Common myeloid progenitor, CD34-positive (primary cell): ENCODE measurements around the gene BLOC1S1.
A peak's percentile ranks its signal among the peaks of the same experiment; 100 is the strongest.

Source experiments
- CTCF ChIA-PET: fragments of 350-600 bp; sonication (Branson Sonifier 250); formaldehyde crosslinking; loops from one replicate; lab custom pipeline; 2021; ENCODE audit warnings: antibody characterized with exemption; lab: Charles Lee
- POLR2A ChIA-PET: fragments of 350-600 bp; sonication (Branson Sonifier 250); formaldehyde crosslinking; loops from one replicate; lab custom pipeline; 2021; ENCODE audit warnings: antibody characterized with exemption; lab: Charles Lee
- DNase-seq, 3 donors: peaks; one replicate each; pipeline versions ENCODE4 v3.0.0 to v3.0.0-alpha.2; 2013
- H3K27ac ChIP-seq, 2 experiments: 1 replicate in 1 of 2; 2 replicates in 1 of 2; pipeline ENCODE4 v1.7.0; 2013; ENCODE audit warnings: inconsistent platforms in 2 of 2, low read length in 2 of 2, mild to moderate bottlenecking in 2 of 2, low read depth in 1 of 2, moderate library complexity in 1 of 2; ENCODE audit not compliant: severe bottlenecking in 2 of 2, insufficient read depth in 1 of 2, poor library complexity in 1 of 2
- H3K27me3 ChIP-seq, 5 experiments: replicated peaks in 2 of 5; 1 replicate in 3 of 5; 2 replicates in 2 of 5; pipeline versions ENCODE4 v1.6.1 to v1.7.0; 2013; ENCODE audit warnings: low read length in 4 of 5, mild to moderate bottlenecking in 2 of 5, moderate library complexity in 2 of 5, inconsistent platforms in 1 of 5; ENCODE audit not compliant: insufficient read depth in 5 of 5, control insufficient read depth in 4 of 5
- H3K36me3 ChIP-seq, 4 experiments: 1 replicate in 2 of 4; 2 replicates in 2 of 4; pipeline versions ENCODE4 v1.6.1 to v1.7.0; 2013; ENCODE audit warnings: low read length in 3 of 4, control low read depth in 1 of 4, mild to moderate bottlenecking in 1 of 4; ENCODE audit not compliant: control insufficient read depth in 4 of 4, insufficient read depth in 4 of 4
- H3K4me1 ChIP-seq, 4 experiments: 1 replicate in 3 of 4; 2 replicates in 1 of 4; pipeline versions ENCODE4 v1.6.1 to v1.7.1; 2013; ENCODE audit warnings: low read length in 3 of 4, mild to moderate bottlenecking in 3 of 4, control low read depth in 1 of 4, inconsistent platforms in 1 of 4, moderate library complexity in 1 of 4; ENCODE audit not compliant: control insufficient read depth in 4 of 4, insufficient read depth in 4 of 4; ENCODE audit errors: control extremely low read depth in 1 of 4
- H3K4me3 ChIP-seq, 7 experiments: 1 replicate in 4 of 7; 2 replicates in 3 of 7; pipeline versions ENCODE4 v1.5.1 to v1.7.0; 2013; ENCODE audit warnings: mild to moderate bottlenecking in 7 of 7, low read length in 6 of 7, moderate library complexity in 6 of 7, inconsistent platforms in 2 of 7, low read depth in 2 of 7, control low read depth in 1 of 7; ENCODE audit not compliant: insufficient read depth in 4 of 7, control insufficient read depth in 1 of 7; ENCODE audit errors: extremely low read depth in 1 of 7
- H3K9me3 ChIP-seq, 5 experiments: 1 replicate in 4 of 5; 2 replicates in 1 of 5; pipeline versions ENCODE4 v1.6.1 to v1.7.1; 2013; ENCODE audit warnings: low read length in 4 of 5, mild to moderate bottlenecking in 2 of 5, inconsistent platforms in 1 of 5, low read depth in 1 of 5, moderate library complexity in 1 of 5; ENCODE audit not compliant: control insufficient read depth in 4 of 5, insufficient read depth in 2 of 5; ENCODE audit errors: control extremely low read depth in 1 of 5
- WGBS: methylation state at CpG from one replicate; pipeline ENCODE4 v1.1.5; 2013; ENCODE audit not compliant: insufficient coverage; 5-methylcytosine and 5-hydroxymethylcytosine counted together

Gene BLOC1S1

GRCh38 chr12:55726971-55727370 is 11.1 kb downstream of the BLOC1S1 start:
- H3K27ac ChIP-seq, result peak overlapping the region in 1 of 2 experiments; percentile 86
- no peak for DNase-seq
- peaks cover 12 to 46% (median 34%) of the 10 kb centered on the region in 4 experiments for H3K4me1 ChIP-seq
- ChIA-PET CTCF (interaction anchor here (1.8 kb wide), 1 partner anchor 10 kb away, joined by 11 read pairs; no protein-coding TSS in a partner anchor), POLR2A (no interaction called here)
- no peaks in the 10 kb centered on the region for H3K9me3 ChIP-seq
- peak overlapping the region in 3 of 7 experiments; percentile 70 to 88 (median 86) for H3K4me3 ChIP-seq
- no peaks in the 10 kb centered on the region for H3K27me3 ChIP-seq
- peaks cover 3 to 40% (median 23%) of the 10 kb centered on the region in 4 experiments for H3K36me3 ChIP-seq
- WGBS, result 46% methylated on average over 7 of the region's 10 CpGs

- H3K27me3 ChIP-seq, result no peaks in the 10 kb centered on the region
- CTCF ChIA-PET, result interaction anchor here (1.8 to 3.2 kb wide), 2 partner anchors 10 to 11 kb away, joined by 11 to 15 read pairs; partner anchors contain the start of gene BLOC1S1
- no peak for DNase-seq
- H3K27ac ChIP-seq, result peak overlapping the region; percentile 25 to 86
- peaks cover 3 to 40% (median 23%) of the 10 kb centered on the region in 4 experiments for H3K36me3 ChIP-seq
- POLR2A ChIA-PET, result no interaction called here
- H3K4me1 ChIP-seq, result peaks cover 12 to 46% (median 34%) of the 10 kb centered on the region in 4 experiments
- 10% methylated on average over 4 of the region's 9 CpGs for WGBS
- peak overlapping the region; percentile 57 to 88 (median 71) for H3K4me3 ChIP-seq
- H3K9me3 ChIP-seq, result no peaks in the 10 kb centered on the region
These were observed 11.9 kb downstream of the BLOC1S1 start for GRCh38 chr12:55727643-55728185.

GRCh38 chr12:55728186-55728938 is 12.5 kb downstream of the BLOC1S1 start:
- POLR2A ChIA-PET, result interaction anchor here (0.9 to 1.6 kb wide), 4 partner anchors 10 to 15 kb away, joined by 3 to 8 read pairs (median 4); partner anchors contain the start of gene BLOC1S1
- DNase-seq, result peak in 2 of 3 donors; percentile 36 to 46
- peaks cover 3 to 38% (median 22%) of the 10 kb centered on the region in 4 experiments for H3K36me3 ChIP-seq

DNA sequence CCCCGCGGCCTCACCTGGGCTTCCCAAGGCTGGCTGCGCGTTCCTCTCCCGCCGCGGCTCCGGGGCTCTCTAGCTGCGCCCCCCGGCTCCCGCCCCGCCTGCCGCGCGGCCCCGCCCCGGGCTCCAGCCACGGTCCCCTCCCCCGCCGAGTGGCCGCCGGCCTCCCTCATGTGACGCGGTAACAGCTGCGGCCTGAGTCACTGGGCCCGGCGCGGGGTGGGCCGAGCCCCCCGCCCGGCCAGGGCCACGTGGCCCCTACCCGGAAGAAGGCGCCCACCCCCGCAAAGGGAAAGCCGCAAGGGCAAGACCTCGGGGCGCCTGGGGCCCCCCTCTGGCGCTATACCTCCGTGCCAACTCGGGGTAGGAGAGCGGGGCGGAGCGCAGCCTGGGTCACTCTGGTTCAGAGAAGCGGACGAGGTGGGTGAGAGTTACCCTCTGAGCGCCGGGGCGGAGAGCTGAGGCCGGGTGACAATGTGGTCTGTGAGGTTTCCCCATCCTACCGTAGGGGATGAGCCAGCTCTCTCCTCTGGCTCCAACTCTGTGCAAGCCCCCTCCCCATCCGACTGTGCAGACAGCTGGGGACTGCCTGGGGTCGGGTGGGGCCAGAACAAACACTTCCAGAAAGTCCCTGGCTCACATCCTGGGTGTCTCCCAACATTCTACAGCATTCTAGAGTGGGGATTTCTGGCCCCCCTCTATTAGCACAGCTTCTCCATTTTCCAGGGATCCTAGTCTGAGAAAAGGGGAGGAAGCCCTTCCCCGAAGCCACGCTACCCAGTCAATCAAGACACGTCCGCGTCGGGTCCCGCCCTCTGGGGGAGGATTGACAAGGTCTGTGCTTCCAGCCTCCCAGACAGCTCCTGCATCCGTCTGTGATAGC is 13.3 kb downstream of the BLOC1S1 start, which contains the start of gene CD63:
CD63 (minus strand) TSS at position 71 of the 880 bp plus-strand sequence. CDS start 668 bp downstream, outside the sequence.
- Histone ChIP-seq H3K27ac (peak within 1 kb of the TSS; percentile 66 to 86), H3K4me3 (peak within 1 kb of the TSS; percentile 57 to 88 (median 71)), H3K27me3 (no peaks in the 10 kb centered on the region), H3K4me1 (peaks cover 12 to 46% (median 34%) of the 10 kb centered on the region in 4 experiments), H3K9me3 (no peaks in the 10 kb centered on the region), H3K36me3 (peaks cover under 1 to 29% (median 16%) of the 10 kb centered on the region in 4 experiments)
- POLR2A ChIA-PET, result interaction anchor here (0.7 to 1.6 kb wide), 6 partner anchors 8 to 14 kb away, joined by 3 to 8 read pairs (median 4); partner anchors contain the start of gene BLOC1S1
- CTCF ChIA-PET, result interaction anchor here (1.0 to 3.2 kb wide), 14 partner anchors 9 to 165 kb away, joined by 3 to 49 read pairs (median 5); partner anchors contain the start of genes BLOC1S1, ORMDL2, RDH5 and SARNP
- WGBS, result 0% methylated on average over 31 of the region's 61 CpGs
- peak; percentile 77 to 91 (median 88) for DNase-seq

More at GRCh38 chr12:55728186-55728938, 12.5 kb downstream of the BLOC1S1 start:
- CTCF ChIA-PET, result interaction anchor here (1.0 to 3.2 kb wide), 8 partner anchors 8 to 166 kb away, joined by 5 to 49 read pairs (median 16); partner anchors contain the start of genes BLOC1S1 and RDH5
- Histone ChIP-seq H3K27ac (peak overlapping the region; percentile 66 to 86), H3K4me1 (peaks cover 12 to 46% (median 34%) of the 10 kb centered on the region in 4 experiments), H3K9me3 (no peaks in the 10 kb centered on the region), H3K4me3 (peak overlapping the region; percentile 57 to 88 (median 71)), H3K27me3 (no peaks in the 10 kb centered on the region)
- 0% methylated on average over 38 of the region's 61 CpGs for WGBS

DNA sequence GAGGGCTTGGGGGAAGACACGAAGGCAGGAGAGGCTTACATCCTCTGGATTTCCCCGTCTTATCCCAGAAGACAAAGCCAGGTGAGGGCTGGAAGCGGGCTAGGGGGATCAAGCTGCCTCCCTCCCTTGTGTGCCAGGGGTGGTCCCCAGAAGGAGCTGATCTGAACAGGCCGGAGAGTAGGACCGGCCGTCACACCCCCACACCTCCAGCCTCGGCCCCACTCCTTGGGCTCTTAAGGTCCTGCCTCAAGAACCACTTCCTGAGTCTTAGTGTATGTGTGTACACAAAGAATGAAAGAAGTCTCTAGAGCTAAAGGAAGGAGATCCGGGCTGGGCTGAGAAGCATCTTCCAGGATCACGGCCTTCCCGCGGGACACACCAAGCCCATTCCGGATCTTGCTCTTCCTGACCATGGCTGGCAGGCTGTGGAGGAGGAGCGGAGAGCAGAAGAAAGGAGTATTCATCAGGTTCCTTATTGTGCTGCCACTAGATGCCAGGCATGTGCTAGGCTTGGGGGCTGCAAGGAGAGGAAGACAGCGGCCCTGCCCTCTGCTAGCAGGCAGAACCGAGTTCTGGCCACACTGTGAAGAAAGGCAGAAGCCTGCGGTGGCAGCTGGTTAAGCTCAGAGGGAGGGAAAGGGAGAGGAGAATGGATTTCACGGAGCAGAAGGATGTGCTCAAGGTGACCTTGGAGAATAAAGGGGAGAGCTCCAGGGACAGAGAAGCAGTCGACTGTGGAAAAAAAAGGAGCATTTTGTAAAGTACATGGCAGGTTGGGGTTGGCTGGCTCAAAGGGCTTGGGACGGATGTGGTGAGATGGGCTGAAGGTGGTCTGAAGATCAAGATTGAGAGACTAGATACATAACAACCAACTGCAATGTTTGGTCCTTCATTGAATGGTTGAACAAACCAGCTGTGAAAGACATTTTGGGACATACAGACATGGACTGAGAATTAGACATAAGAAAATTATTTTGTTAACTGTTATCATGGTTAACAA is 14.3 kb downstream of the BLOC1S1 start:
- H3K4me1 ChIP-seq, result peaks cover 12 to 41% (median 31%) of the 10 kb centered on the region in 4 experiments
- ChIA-PET POLR2A (interaction anchor here (0.7 to 1.6 kb wide), 6 partner anchors 8 to 14 kb away, joined by 3 to 8 read pairs (median 3); partner anchors contain the start of gene BLOC1S1), CTCF (interaction anchor here (0.9 to 3.2 kb wide), 17 partner anchors 9 to 101 kb away, joined by 3 to 49 read pairs (median 4); partner anchors contain the start of genes BLOC1S1, ORMDL2, RDH5 and SARNP)
- no peaks in the 10 kb centered on the region for H3K9me3 ChIP-seq
- peaks cover 0 to 22% (median 11%) of the 10 kb centered on the region in 4 experiments for H3K36me3 ChIP-seq
- H3K4me3 ChIP-seq, result peak overlapping the region; percentile 57 to 88 (median 71)
- H3K27me3 ChIP-seq, result no peaks in the 10 kb centered on the region
- 7% methylated on average over 14 of the region's 19 CpGs for WGBS
- peak overlapping the region; percentile 66 to 86 for H3K27ac ChIP-seq
- peak; percentile 70 to 79 (median 75) for DNase-seq
